Thymus (tissue), 11 donors: Measurements from ENCODE around the gene ADAMTS14. TPM values are rescaled to one million over a fixed set of nuclear protein-coding genes. Genes with fewer than 3 reads are reported as not detected.
A peak's percentile ranks its signal among the peaks of the same experiment; 100 is the strongest.
"Not testable (repeated sequence)": the region's sequence is repeated elsewhere in the genome, so short reads cannot be mapped to it uniquely, and the experiment has no call there.

Source experiments
- DNase-seq, 9 donors: peaks; one replicate each; pipeline ENCODE4 v3.0.0-alpha.2; 2013; ENCODE audit warnings: low spot score in 9 of 9, low read depth in 6 of 9, missing footprints in 1 of 9
- H3K27ac ChIP-seq, 2 donors: one replicate each; pipeline ENCODE4 v1.5.1; 2013; ENCODE audit warnings: control low read depth in 1 of 2, low read depth in 1 of 2, low read length in 1 of 2, mild to moderate bottlenecking in 1 of 2, moderate library complexity in 1 of 2
- H3K27me3 ChIP-seq, 2 donors: one replicate each; pipeline ENCODE4 v1.5.1; 2013; ENCODE audit warnings: low read length in 1 of 2; ENCODE audit not compliant: control insufficient read depth in 2 of 2, insufficient read depth in 1 of 2
- H3K36me3 ChIP-seq, 2 donors: one replicate each; pipeline ENCODE4 v1.5.1; 2013; ENCODE audit warnings: low read length in 1 of 2, mild to moderate bottlenecking in 1 of 2, moderate library complexity in 1 of 2; ENCODE audit not compliant: control insufficient read depth in 2 of 2, insufficient read depth in 2 of 2
- H3K4me1 ChIP-seq, 2 donors: one replicate each; pipeline ENCODE4 v1.5.1; 2013; ENCODE audit warnings: low read length in 2 of 2; ENCODE audit not compliant: control insufficient read depth in 2 of 2, insufficient read depth in 2 of 2
- H3K4me3 ChIP-seq, 2 donors: one replicate each; pipeline ENCODE4 v1.5.1; 2013; ENCODE audit warnings: low read length in 2 of 2, control low read depth in 1 of 2, mild to moderate bottlenecking in 1 of 2
- H3K9me3 ChIP-seq, 2 donors: one replicate each; pipeline ENCODE4 v1.5.1; 2013; ENCODE audit warnings: low read length in 1 of 2, mild to moderate bottlenecking in 1 of 2; ENCODE audit not compliant: control insufficient read depth in 2 of 2, insufficient read depth in 1 of 2
- WGBS: extraction: QIAGEN DNeasy Blood & Tissue Kit; methylation state at CpG from one replicate; pipeline ENCODE4 v1.1.7; 2013; 5-methylcytosine and 5-hydroxymethylcytosine counted together
- polyA plus RNA-seq: library from polyadenylated mRNA; stranded (reverse); fragments of 200-250 nt; gene quantifications from one replicate; pipeline ENCODE4 v1.2.3, GENCODE V29; 2013
- total RNA-seq: library from RNA; stranded (reverse); fragments of 120-200 nt; gene quantifications from one replicate; pipeline ENCODE4 v1.2.4, GENCODE V29; 2013
- donor health status: healthy.

Gene ADAMTS14
- total and polyA plus RNA-seq, 2 donors = 1.2 to 1.8 TPM

DNA sequence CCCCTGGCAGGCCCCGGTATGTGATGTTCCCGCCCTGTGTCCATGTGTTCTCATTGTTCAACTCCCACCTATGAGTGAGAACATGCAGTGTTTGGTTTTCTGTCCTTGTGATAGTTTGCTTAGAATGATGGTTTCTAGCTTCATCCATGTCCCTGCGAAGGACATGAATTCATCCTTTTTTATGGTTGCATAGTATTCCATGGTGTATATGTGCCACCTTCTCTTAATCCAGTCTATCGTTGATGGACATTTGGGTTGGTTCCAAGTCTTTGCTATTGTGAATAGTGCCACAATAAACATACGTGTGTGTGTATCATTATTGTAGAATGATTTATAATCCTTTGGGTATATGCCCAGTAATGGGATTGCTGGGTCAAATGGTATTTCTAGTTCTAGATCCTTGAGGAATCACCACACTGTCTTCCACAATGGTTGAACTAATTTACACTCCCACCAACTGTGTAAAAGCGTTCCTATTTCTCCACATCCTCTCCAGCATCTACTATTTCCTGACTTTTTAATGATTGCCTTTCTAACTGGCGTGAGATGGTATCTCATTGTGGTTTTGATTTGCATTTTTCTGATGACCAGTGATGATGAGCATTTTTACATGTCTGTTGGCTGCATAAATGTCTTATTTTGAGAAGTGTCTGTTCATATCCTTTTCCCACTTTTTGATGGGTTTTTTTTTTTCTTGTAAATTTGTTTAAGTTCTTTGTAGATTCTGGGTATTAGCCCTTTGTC is 32.5 kb upstream of the ADAMTS14 start:
- H3K27me3 ChIP-seq, H3K9me3 ChIP-seq, H3K4me1 ChIP-seq, H3K27ac ChIP-seq, DNase-seq, H3K4me3 ChIP-seq, H3K36me3 ChIP-seq: not testable (repeated sequence)
- 91% methylated on average over 7 of the region's 7 CpGs for WGBS

GRCh38 chr10:70643272-70643671 is 29.0 kb upstream of the ADAMTS14 start:
- H3K4me3 ChIP-seq, H3K27ac ChIP-seq, H3K27me3 ChIP-seq, DNase-seq, H3K4me1 ChIP-seq, H3K9me3 ChIP-seq, H3K36me3 ChIP-seq: not testable (repeated sequence)
- 96% methylated on average over 3 of the region's 3 CpGs for WGBS

GRCh38 chr10:70644959-70645358 is 27.3 kb upstream of the ADAMTS14 start:
- not testable (repeated sequence) for H3K4me1 ChIP-seq, H3K36me3 ChIP-seq, H3K4me3 ChIP-seq, DNase-seq, H3K27me3 ChIP-seq, H3K27ac ChIP-seq
- WGBS = 83% methylated on average over 8 of the region's 8 CpGs
- H3K9me3 ChIP-seq = peaks cover 3 to 23% of the 10 kb centered on the region in 2 donors

DNA sequence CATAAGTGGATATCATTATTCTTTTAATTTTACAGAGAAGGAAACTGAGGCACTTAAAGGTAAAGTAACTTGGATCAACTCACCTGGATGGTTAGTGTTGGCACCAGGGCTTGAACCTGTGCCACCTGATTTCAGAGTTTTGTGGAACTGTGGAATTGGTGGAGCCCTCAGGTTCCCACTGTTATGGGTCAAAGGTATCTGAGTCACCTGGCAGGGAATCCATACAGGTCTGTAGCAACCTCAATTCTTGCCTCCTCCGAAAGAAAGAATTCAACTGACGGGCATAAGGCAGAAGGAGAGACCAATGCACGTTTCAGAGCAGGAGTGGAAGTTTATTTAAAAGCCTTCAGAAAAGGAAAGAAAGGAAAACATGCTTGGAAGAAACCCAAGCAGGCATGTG is 25.2 kb upstream of the ADAMTS14 start:
- H3K27ac ChIP-seq = no peak overlapping the region
- H3K36me3 ChIP-seq = no peaks in the 10 kb centered on the region
- H3K27me3 ChIP-seq = no peaks in the 10 kb centered on the region
- no peak overlapping the region for H3K4me3 ChIP-seq
- H3K4me1 ChIP-seq = no peaks in the 10 kb centered on the region
- DNase-seq = no peak
- 64% methylated on average over 3 of the region's 3 CpGs for WGBS
- peaks cover 6 to 41% of the 10 kb centered on the region in 2 donors for H3K9me3 ChIP-seq

DNA sequence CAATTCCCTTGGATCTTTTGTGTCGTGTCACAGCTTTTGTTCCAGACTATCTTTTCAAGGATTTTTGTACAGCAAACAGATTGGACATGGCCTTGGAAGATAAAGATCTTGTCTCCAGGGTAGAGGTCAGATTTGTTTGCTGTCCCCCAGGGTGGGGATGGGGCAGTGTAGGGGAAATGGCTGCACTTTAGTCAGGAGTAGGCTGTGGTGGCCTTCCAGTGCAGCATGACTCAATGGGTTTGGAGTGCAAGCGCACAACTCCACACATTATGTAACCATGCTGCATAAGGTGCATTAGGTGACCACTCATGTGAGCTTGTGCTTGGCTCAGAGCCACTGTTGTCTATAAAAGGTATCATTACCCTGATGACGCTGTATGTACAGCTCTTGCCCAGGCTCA is 23.9 kb upstream of the ADAMTS14 start:
- no peaks in the 10 kb centered on the region for H3K27me3 ChIP-seq
- no peak overlapping the region for H3K27ac ChIP-seq
- no peaks in the 10 kb centered on the region for H3K4me1 ChIP-seq
- no peaks in the 10 kb centered on the region for H3K36me3 ChIP-seq
- peaks cover 6 to 47% of the 10 kb centered on the region in 2 donors for H3K9me3 ChIP-seq
- peak in 1 of 9 donors; percentile 28 for DNase-seq
- 96% methylated on average over 3 of the region's 3 CpGs for WGBS
- no peak overlapping the region for H3K4me3 ChIP-seq

GRCh38 chr10:70649526-70649925 is 22.8 kb upstream of the ADAMTS14 start:
- 82% methylated on average over 4 of the region's 4 CpGs for WGBS
- peaks cover 6 to 47% of the 10 kb centered on the region in 2 donors for H3K9me3 ChIP-seq
- no peak for DNase-seq
- no peak overlapping the region for H3K27ac ChIP-seq
- no peaks in the 10 kb centered on the region for H3K4me1 ChIP-seq
- no peak overlapping the region for H3K4me3 ChIP-seq
- H3K27me3 ChIP-seq = no peaks in the 10 kb centered on the region
- H3K36me3 ChIP-seq = no peaks in the 10 kb centered on the region

DNA sequence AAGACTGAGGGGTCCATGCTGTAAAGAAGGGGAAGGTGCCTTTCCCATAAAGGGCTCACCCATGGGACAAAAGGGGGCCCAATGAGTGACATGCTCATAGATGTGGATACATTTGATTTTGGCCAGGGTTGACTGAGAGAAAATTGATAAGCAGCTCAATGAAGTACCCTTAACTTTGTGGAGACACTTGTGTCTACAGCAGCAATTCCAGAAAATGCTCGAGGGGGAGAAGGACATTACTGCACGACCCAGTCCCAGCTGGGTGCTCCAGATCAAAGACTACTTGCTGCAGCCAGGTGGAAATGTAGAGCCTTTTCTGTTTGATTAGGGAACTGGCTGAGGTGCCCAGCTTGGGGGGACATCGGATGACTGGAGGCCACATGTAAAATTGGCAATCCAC is 22.2 kb upstream of the ADAMTS14 start:
- H3K9me3 ChIP-seq = peaks cover 6 to 47% of the 10 kb centered on the region in 2 donors
- H3K27ac ChIP-seq = no peak overlapping the region
- H3K4me3 ChIP-seq = no peak overlapping the region
- H3K36me3 ChIP-seq = no peaks in the 10 kb centered on the region
- 80% methylated on average over 3 of the region's 3 CpGs for WGBS
- H3K4me1 ChIP-seq = no peaks in the 10 kb centered on the region
- DNase-seq = no peak
- H3K27me3 ChIP-seq = no peaks in the 10 kb centered on the region

DNA sequence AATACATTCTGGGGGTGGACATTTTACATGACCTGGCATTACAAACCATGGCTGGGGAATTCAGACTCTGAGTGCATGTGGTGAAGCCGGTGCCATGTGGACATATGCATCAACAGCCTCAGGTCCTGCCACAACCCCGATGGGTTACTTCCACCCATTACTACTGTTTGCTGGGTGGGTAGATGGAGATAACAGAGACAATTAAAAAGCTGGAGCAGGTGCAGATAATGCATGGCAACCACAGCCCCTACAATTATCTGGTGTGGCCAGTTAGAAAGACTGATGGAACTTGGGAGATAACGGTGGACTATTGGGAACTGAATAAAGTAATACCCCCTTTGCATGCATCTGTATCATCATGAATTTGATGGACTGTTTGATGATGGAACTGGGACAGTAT is 21.6 kb upstream of the ADAMTS14 start:
- Histone ChIP-seq H3K4me1 (no peaks in the 10 kb centered on the region), H3K36me3 (no peaks in the 10 kb centered on the region), H3K27me3 (no peaks in the 10 kb centered on the region), H3K4me3 (no peak overlapping the region), H3K27ac (no peak overlapping the region), H3K9me3 (peaks cover 6 to 47% of the 10 kb centered on the region in 2 donors)
- 98% methylated on average over 3 of the region's 3 CpGs for WGBS
- DNase-seq = no peak

DNA sequence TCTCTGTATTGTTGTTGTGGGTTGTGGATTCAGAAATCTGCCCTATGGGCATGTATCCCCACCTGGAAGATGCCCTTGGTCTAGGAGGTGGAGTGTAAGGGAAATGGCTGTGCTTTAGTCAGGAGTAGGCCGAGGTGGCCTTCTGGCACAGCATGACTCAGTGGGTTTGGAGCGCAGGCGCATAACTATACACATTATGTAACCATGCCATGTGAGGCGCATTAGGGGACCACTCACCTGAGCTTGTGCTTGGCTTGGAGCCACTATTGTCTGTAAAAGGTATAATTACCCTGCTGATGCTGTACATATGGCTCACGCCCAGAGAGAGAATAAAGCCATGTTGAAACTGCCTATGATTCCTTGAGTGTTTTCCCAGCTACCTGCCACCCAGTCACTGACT is 20.6 kb upstream of the ADAMTS14 start:
- DNase-seq = peak in 1 of 9 donors; percentile 48
- no peak overlapping the region for H3K27ac ChIP-seq

More for the DNA sequence above, 20.6 kb upstream of the ADAMTS14 start:
- Histone ChIP-seq H3K27me3 (no peaks in the 10 kb centered on the region), H3K4me1 (peaks cover 0 to 3% of the 10 kb centered on the region in 2 donors), H3K9me3 (peaks cover 6 to 47% of the 10 kb centered on the region in 2 donors), H3K4me3 (no peak overlapping the region), H3K36me3 (no peaks in the 10 kb centered on the region)
- 98% methylated on average over 5 of the region's 5 CpGs for WGBS
